Globus pallidus (tissue), 1 donor: ENCODE results near the gene CDYL.
"Not testable (repeated sequence)": the region's sequence is repeated elsewhere in the genome, so short reads cannot be mapped to it uniquely, and the experiment has no call there.

ENCODE experiments used
- DNase-seq: peaks from one replicate; pipeline ENCODE4 v3.0.0-alpha.2; 2015; ENCODE audit warnings: low spot score

The CDYL gene

GRCh38 chr6:4846387-4846786 lies 70.2 kb downstream of the CDYL start:
- DNase-seq, result no peak

- DNase-seq, result no peak
These were observed 72.3 kb downstream of the CDYL start for GRCh38 chr6:4848382-4849068.

GRCh38 chr6:4849226-4850022 lies 73.2 kb downstream of the CDYL start:
- no peak for DNase-seq

- no peak for DNase-seq
These were observed 74.8 kb downstream of the CDYL start for GRCh38 chr6:4851035-4851434.

GRCh38 chr6:4852186-4852585 lies 76.0 kb downstream of the CDYL start:
- not testable (repeated sequence) for DNase-seq

GRCh38 chr6:4852938-4853337 lies 76.7 kb downstream of the CDYL start:
- DNase-seq, result no peak

- DNase-seq, result no peak
These were observed 77.1 kb downstream of the CDYL start for GRCh38 chr6:4853349-4853748.

GRCh38 chr6:4853782-4854511 lies 77.7 kb downstream of the CDYL start:
- no peak for DNase-seq

- no peak for DNase-seq
These were observed 80.6 kb downstream of the CDYL start for GRCh38 chr6:4856785-4857184.

GRCh38 chr6:4858194-4859015 lies 82.2 kb downstream of the CDYL start:
- DNase-seq, result no peak

- DNase-seq, result no peak
These were observed 84.2 kb downstream of the CDYL start for GRCh38 chr6:4860387-4860786.

GRCh38 chr6:4861564-4861963 lies 85.4 kb downstream of the CDYL start:
- no peak for DNase-seq

- DNase-seq, result no peak
These were observed 88.3 kb downstream of the CDYL start for GRCh38 chr6:4864519-4864918.

GRCh38 chr6:4865006-4865405 lies 88.8 kb downstream of the CDYL start:
- DNase-seq, result not testable (repeated sequence)

GRCh38 chr6:4870821-4871494 lies 94.8 kb downstream of the CDYL start:
- no peak for DNase-seq

GRCh38 chr6:4871825-4872224 lies 95.6 kb downstream of the CDYL start:
- no peak for DNase-seq

GRCh38 chr6:4872841-4873240 lies 96.6 kb downstream of the CDYL start:
- no peak for DNase-seq

- no peak for DNase-seq
These were observed 97.7 kb downstream of the CDYL start for GRCh38 chr6:4873928-4874327.

- DNase-seq, result no peak
These were observed 103.6 kb downstream of the CDYL start for GRCh38 chr6:4879741-4880275.

- DNase-seq, result no peak
These were observed 104.2 kb downstream of the CDYL start for GRCh38 chr6:4880363-4880762.

- no peak for DNase-seq
These were observed 107.1 kb downstream of the CDYL start for GRCh38 chr6:4883298-4883697.
